K562 (cell line): ENCODE data around the gene ART1. TPM values are rescaled to one million over a fixed set of nuclear protein-coding genes. Genes with fewer than 3 reads are reported as not detected.

Source experiments
- ATAC-seq: fragments of 200-7000 bp; cut with Tn5 transposase; 3 replicates; pipeline ENCODE4 v1.9.1; 2020; ENCODE audit warnings: moderate library complexity
- BruUV-seq: library from RNA; stranded (reverse); fragments of 400-500 nt; replicated peaks from 2 replicates; lab custom pipeline; 2021; lab: Mats Ljungman, UMichigan
- CTCF ChIA-PET: fragments of 300-600 bp; formaldehyde crosslinking; extraction: SDS; loops from one replicate; lab custom pipeline; 2021; ENCODE audit warnings: low intra/inter-chr PET ratio; lab: Yijun Ruan, JAX
- POLR2A ChIA-PET: fragments of 300-600, 350-650 bp; sonication (Branson Sonifier 250); formaldehyde crosslinking; extraction: SDS; loops from one replicate; lab custom pipeline; 2021; ENCODE audit warnings: antibody characterized with exemption, inconsistent platforms; lab: Yijun Ruan, JAX
- DNase-seq, 4 experiments: peaks; one replicate each; pipeline versions ENCODE4 v3.0.0 to v3.0.0-alpha.2; 2011 to 2018; ENCODE audit warnings: low spot score in 3 of 4, mixed read lengths in 3 of 4; ENCODE audit errors: extremely low read depth in 1 of 4
- FAIRE-seq: peaks from 2 replicates; lab custom pipeline; 2011; peaks lifted over from hg19 to GRCh38; lab: Jason Lieb, UNC
- H2AFZ ChIP-seq: 2 replicates; pipeline ENCODE4 v1.6.0; 2011; ENCODE audit warnings: low read depth, low read length, control low read depth, inconsistent platforms
- H3K27ac ChIP-seq: fragments of 200-600 bp; 3 replicates; pipeline ENCODE4 v1.8.0; 2011; ENCODE audit warnings: low read depth, mild to moderate bottlenecking, control low read depth, inconsistent platforms, low read length, moderate library complexity, mixed read lengths; ENCODE audit errors: extremely low read depth
- H3K27me3 ChIP-seq, 2 experiments: fragments of 300-600 bp in 1 of 2; 2 replicates in 1 of 2; 3 replicates in 1 of 2; pipeline versions ENCODE4 v1.6.0 to v1.8.0; 2011; ENCODE audit warnings: inconsistent platforms in 2 of 2, low read length in 2 of 2, mild to moderate bottlenecking in 1 of 2, mixed read lengths in 1 of 2, moderate library complexity in 1 of 2; ENCODE audit not compliant: control insufficient read depth in 2 of 2, insufficient read depth in 2 of 2
- H3K36me3 ChIP-seq: fragments of 300-600 bp; 3 replicates; pipeline ENCODE4 v1.8.0; 2011; ENCODE audit warnings: mild to moderate bottlenecking, low read length, inconsistent platforms; ENCODE audit not compliant: control insufficient read depth, insufficient read depth
- H3K4me1 ChIP-seq, 2 experiments: fragments of 200-600 bp in 1 of 2; replicated peaks in 1 of 2; 2 replicates in 1 of 2; 3 replicates in 1 of 2; pipeline versions ENCODE4 v1.5.1 to v1.8.0; 2011; ENCODE audit warnings: inconsistent platforms in 2 of 2, low read length in 2 of 2, mild to moderate bottlenecking in 1 of 2, mixed read lengths in 1 of 2, moderate library complexity in 1 of 2; ENCODE audit not compliant: control insufficient read depth in 2 of 2, insufficient read depth in 2 of 2
- H3K4me2 ChIP-seq: 2 replicates; pipeline ENCODE4 v1.6.1; 2011; ENCODE audit warnings: low read length, control low read depth, inconsistent platforms, mixed read lengths; ENCODE audit not compliant: insufficient read depth
- H3K4me3 ChIP-seq: fragments of 200-600 bp; sonication (generic), shearing (Covaris generic); 2 replicates; pipeline ENCODE4 v1.5.1; 2016; ENCODE audit warnings: control low read depth, inconsistent platforms
- H3K79me2 ChIP-seq: fragments of 200-600 bp; 3 replicates; pipeline ENCODE4 v1.8.0; 2011; ENCODE audit warnings: low read length, inconsistent platforms; ENCODE audit not compliant: control insufficient read depth, insufficient read depth
- H3K9ac ChIP-seq, 2 experiments: 2 replicates each; pipeline versions ENCODE4 v1.6.0 to v1.6.1; 2011; ENCODE audit warnings: low read depth in 2 of 2, low read length in 2 of 2, control low read depth in 1 of 2, inconsistent platforms in 1 of 2, mild to moderate bottlenecking in 1 of 2, mixed read lengths in 1 of 2; ENCODE audit not compliant: insufficient read depth in 1 of 2
- H3K9me1 ChIP-seq: one replicate; pipeline ENCODE4 v1.6.0; 2011; ENCODE audit warnings: inconsistent platforms, mild to moderate bottlenecking, low read length, moderate library complexity; ENCODE audit not compliant: control insufficient read depth, insufficient read depth
- H3K9me3 ChIP-seq: replicated peaks from 2 replicates; pipeline ENCODE4 v1.5.1; 2011; ENCODE audit warnings: low read depth, low read length, inconsistent platforms; ENCODE audit not compliant: control insufficient read depth, insufficient read depth
- H4K20me1 ChIP-seq: replicated peaks from 2 replicates; pipeline ENCODE4 v1.6.1; 2011; ENCODE audit warnings: low read length, inconsistent platforms, mixed read lengths; ENCODE audit not compliant: control insufficient read depth, insufficient read depth
- EWSR1 ChIP-seq: fragments of 450-650 bp; IDR thresholded peaks from 2 replicates; pipeline ENCODE4 v1.6.1; 2018; ENCODE audit warnings: borderline replicate concordance, mild to moderate bottlenecking, low read depth, moderate library complexity; ENCODE audit not compliant: partially characterized antibody
- HDAC6 ChIP-seq: IDR thresholded peaks from 2 replicates; pipeline ENCODE4 v1.6.1; 2012; ENCODE audit warnings: low read depth, mild to moderate bottlenecking, control low read depth, inconsistent platforms, low read length, moderate library complexity
- HNRNPK ChIP-seq: fragments of 200-400 bp; formaldehyde crosslinking; IDR thresholded peaks from one replicate; pipeline ENCODE4 v1.6.1; 2018; ENCODE audit warnings: mild to moderate bottlenecking, low read depth, low read length; ENCODE audit not compliant: poor library complexity, severe bottlenecking
- MIER1 ChIP-seq: fragments of 450-650 bp; IDR thresholded peaks from 2 replicates; pipeline ENCODE4 v1.6.1; 2016; ENCODE audit warnings: antibody characterized with exemption, mild to moderate bottlenecking, low read depth
- PHF21A ChIP-seq: fragments of 450-650 bp; IDR thresholded peaks from 2 replicates; pipeline ENCODE4 v1.6.1; 2017; ENCODE audit warnings: low read depth, borderline replicate concordance
- POLR2G ChIP-seq: fragments of 200-400 bp; formaldehyde crosslinking; IDR thresholded peaks from 2 replicates; pipeline ENCODE4 v1.6.1; 2017; ENCODE audit warnings: low read depth, mild to moderate bottlenecking, antibody characterized with exemption, low read length, moderate library complexity
- ZNF316 ChIP-seq: fragments of 450-650 bp; IDR thresholded peaks from 2 replicates; pipeline ENCODE4 v1.6.1; 2016
- WGBS: fragments of 100-300 bp; shearing (Covaris generic); methylation state at CpG from one replicate; pipeline ENCODE4 v1.1.6; 2016; ENCODE audit warnings: low coverage, mixed read lengths; ENCODE audit not compliant: insufficient coverage; ENCODE audit errors: missing lambda C conversion rate; 5-methylcytosine and 5-hydroxymethylcytosine counted together
- in situ Hi-C: fragments of 300-500 bp; cut with MboI; formaldehyde crosslinking; loops from 4 replicates; pipeline ENCODE4 v1.15.0; 2018; ENCODE audit warnings: inconsistent platforms, mixed read lengths
- intact Hi-C: fragments of 100-400 bp; cut with micrococcal nuclease; formaldehyde crosslinking; loops from 2 replicates; pipeline ENCODE4 v1.14.2; 2022
- polyA plus RNA-seq, 8 experiments: library from polyadenylated mRNA; depleted of rRNA in 4 of 8; stranded (reverse) in 5 of 8; unstranded in 3 of 8; fragments of >200 nt; fragmentation: Nextera tagmentation in 2 of 8; fragmentation: Illumina TruSeq in 1 of 8; extraction: Ambion mirVana in 2 of 8; extraction: Trizol in 1 of 8; gene quantifications; 2 replicates each; pipeline versions ENCODE4 v1.2.1 to v1.2.3, GENCODE V29; 2011 to 2014; ENCODE audit warnings: inconsistent platforms in 1 of 8, missing spikeins in 1 of 8
- total RNA-seq, 7 experiments: library from RNA; depleted of rRNA in 6 of 7; stranded (reverse); fragments of >200 nt in 6 of 7; fragmentation: Illumina TruSeq in 2 of 7; extraction: Trizol in 2 of 7; gene quantifications; 2 replicates each; pipeline versions ENCODE4 v1.2.1 to v1.2.3, GENCODE V29; 2011 to 2021; ENCODE audit warnings: low replicate concordance in 1 of 7
- TF ChIP-seq, protein P1 (sequence below), 2 experiments: fragments of 200-800 bp in 1 of 2; sonication (Bioruptor generic) in 1 of 2; sonication (generic) in 1 of 2; formaldehyde crosslinking in 1 of 2; IDR thresholded peaks in 1 of 2; conservative IDR thresholded peaks in 1 of 2; 2 replicates each; pipeline versions ENCODE4 v1.5.0 to v1.6.1; 2016 to 2020; ENCODE audit warnings: missing compliant biosample characterization in 1 of 2, missing genetic modification characterization in 1 of 2, missing genetic modification reagents in 1 of 2
- TF ChIP-seq, protein P2 (sequence below): sonication (generic); formaldehyde crosslinking; IDR thresholded peaks from 2 replicates; pipeline ENCODE4 v1.8.0; 2022; ENCODE audit warnings: mild to moderate bottlenecking, missing genetic modification reagents
- TF ChIP-seq, protein P3 (sequence below), 2 experiments: fragments of 450-650 bp; IDR thresholded peaks; 2 replicates each; pipeline ENCODE4 v1.6.1; 2018; ENCODE audit warnings: mild to moderate bottlenecking in 2 of 2, low read depth in 1 of 2; ENCODE audit not compliant: partially characterized antibody in 2 of 2
- TF ChIP-seq, protein P4 (sequence below): sonication (generic); formaldehyde crosslinking; IDR thresholded peaks from 2 replicates; pipeline ENCODE4 v1.8.1; 2023; ENCODE audit warnings: mild to moderate bottlenecking, missing genetic modification reagents

ART1 gene
- total and polyA plus RNA-seq, 9 of the 15 experiments (the other 6 are each of a cell fraction or from before 2014, with no cell fraction given): not detected

DNA sequence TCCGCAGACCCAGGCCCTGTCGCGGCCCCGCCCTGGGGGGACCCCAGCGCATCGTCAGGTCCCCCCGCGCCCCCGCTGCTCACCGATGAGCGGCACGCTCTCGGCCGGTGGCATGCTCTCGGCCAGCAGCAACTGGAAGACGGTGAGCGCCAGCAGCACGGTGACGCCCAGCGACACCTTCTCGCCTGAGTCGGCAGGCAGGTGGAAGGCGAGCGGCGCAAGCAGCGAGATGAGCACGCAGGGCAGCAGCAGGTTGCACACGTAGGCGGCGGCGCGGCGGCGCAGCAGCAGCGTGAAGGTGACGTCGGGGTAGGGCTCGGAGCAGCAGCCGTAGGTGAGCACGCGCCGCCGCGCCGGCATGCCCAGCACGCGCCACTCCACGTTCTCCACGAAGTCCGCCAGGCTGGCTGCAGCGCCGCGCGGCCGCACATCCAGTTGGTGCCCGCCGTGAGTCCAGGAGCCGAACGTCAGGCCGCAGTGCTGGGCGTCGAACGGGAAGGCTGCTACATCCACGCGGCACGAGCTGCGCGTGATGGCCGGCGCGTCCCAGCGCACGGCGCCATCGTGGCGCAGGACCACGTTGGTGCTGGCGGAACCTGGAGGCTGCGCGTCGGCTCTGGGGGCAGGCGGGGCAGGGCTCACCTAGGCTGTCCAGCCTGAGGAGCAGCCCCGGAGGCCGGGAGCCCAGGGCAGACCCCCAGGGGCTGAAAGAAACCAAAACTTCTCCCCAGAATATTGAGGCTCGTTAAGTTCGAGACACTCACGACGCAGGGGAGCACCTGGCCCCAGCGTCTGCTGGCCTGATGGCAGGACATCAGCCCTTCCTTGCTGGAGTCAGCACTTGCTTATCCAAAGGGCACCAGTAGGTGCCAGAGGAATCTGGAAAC, 22.5 kb downstream of the ART1 start:
- FAIRE-seq (no peak), ATAC-seq (no peak), DNase-seq (no peak)
- in situ Hi-C loops (no loop called here), intact Hi-C loops (no loop called here)
- Histone ChIP-seq H3K27me3 (no peaks in the 10 kb centered on the region), H3K9ac (no peak overlapping the region; a peak in 1 of 4 replicates), H3K9me1 (no peaks in the 10 kb centered on the region), H3K9me3 (no peaks in the 10 kb centered on the region), H3K36me3 (peaks cover 34% of the 10 kb centered on the region; the same call in 1 of the 3 replicates), H3K4me1 (peaks cover 0 to 16% of the 10 kb centered on the region in 2 experiments; a peak in 2 of 5 replicates), H3K27ac (no peak overlapping the region), H3K79me2 (no peaks in the 10 kb centered on the region), H3K4me3 (no peak overlapping the region), H4K20me1 (no peaks in the 10 kb centered on the region), H2AFZ (no peak overlapping the region), H3K4me2 (no peak overlapping the region)
- ChIA-PET CTCF (no interaction called here), POLR2A (no interaction called here)
- WGBS: 96% methylated on average over 42 of the region's 89 CpGs
- BruUV-seq: no TSS peak
- TF ChIP-seq HNRNPK (no peak), PHF21A (no peak), ZNF316 (no peak), MIER1 (no peak), EWSR1 (no peak), HDAC6 (no peak), POLR2G (0 out of 2 replicates have a peak, but pooled peaks have one; percentile 19)
- TF ChIP-seq, protein P1, sequence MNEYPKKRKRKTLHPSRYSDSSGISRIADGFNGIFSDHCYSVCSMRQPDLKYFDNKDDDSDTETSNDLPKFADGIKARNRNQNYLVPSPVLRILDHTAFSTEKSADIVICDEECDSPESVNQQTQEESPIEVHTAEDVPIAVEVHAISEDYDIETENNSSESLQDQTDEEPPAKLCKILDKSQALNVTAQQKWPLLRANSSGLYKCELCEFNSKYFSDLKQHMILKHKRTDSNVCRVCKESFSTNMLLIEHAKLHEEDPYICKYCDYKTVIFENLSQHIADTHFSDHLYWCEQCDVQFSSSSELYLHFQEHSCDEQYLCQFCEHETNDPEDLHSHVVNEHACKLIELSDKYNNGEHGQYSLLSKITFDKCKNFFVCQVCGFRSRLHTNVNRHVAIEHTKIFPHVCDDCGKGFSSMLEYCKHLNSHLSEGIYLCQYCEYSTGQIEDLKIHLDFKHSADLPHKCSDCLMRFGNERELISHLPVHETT (CRISPR knock-in tag; conservative IDR thresholded peaks at IDR 0.05 in 1 of 2, IDR thresholded peaks at IDR 0.05 in 1 of 2): no peak
- TF ChIP-seq, protein P2, sequence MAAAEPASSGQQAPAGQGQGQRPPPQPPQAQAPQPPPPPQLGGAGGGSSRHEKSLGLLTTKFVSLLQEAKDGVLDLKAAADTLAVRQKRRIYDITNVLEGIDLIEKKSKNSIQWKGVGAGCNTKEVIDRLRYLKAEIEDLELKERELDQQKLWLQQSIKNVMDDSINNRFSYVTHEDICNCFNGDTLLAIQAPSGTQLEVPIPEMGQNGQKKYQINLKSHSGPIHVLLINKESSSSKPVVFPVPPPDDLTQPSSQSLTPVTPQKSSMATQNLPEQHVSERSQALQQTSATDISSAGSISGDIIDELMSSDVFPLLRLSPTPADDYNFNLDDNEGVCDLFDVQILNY (CRISPR knock-in tag): no peak
- TF ChIP-seq, protein P3, sequence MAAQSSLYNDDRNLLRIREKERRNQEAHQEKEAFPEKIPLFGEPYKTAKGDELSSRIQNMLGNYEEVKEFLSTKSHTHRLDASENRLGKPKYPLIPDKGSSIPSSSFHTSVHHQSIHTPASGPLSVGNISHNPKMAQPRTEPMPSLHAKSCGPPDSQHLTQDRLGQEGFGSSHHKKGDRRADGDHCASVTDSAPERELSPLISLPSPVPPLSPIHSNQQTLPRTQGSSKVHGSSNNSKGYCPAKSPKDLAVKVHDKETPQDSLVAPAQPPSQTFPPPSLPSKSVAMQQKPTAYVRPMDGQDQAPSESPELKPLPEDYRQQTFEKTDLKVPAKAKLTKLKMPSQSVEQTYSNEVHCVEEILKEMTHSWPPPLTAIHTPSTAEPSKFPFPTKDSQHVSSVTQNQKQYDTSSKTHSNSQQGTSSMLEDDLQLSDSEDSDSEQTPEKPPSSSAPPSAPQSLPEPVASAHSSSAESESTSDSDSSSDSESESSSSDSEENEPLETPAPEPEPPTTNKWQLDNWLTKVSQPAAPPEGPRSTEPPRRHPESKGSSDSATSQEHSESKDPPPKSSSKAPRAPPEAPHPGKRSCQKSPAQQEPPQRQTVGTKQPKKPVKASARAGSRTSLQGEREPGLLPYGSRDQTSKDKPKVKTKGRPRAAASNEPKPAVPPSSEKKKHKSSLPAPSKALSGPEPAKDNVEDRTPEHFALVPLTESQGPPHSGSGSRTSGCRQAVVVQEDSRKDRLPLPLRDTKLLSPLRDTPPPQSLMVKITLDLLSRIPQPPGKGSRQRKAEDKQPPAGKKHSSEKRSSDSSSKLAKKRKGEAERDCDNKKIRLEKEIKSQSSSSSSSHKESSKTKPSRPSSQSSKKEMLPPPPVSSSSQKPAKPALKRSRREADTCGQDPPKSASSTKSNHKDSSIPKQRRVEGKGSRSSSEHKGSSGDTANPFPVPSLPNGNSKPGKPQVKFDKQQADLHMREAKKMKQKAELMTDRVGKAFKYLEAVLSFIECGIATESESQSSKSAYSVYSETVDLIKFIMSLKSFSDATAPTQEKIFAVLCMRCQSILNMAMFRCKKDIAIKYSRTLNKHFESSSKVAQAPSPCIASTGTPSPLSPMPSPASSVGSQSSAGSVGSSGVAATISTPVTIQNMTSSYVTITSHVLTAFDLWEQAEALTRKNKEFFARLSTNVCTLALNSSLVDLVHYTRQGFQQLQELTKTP (IDR thresholded peaks at IDR 0.05; ENCODE audit: low read depth in 1 of 2, partially characterized antibody in 2 of 2): no peak
- TF ChIP-seq, protein P4, sequence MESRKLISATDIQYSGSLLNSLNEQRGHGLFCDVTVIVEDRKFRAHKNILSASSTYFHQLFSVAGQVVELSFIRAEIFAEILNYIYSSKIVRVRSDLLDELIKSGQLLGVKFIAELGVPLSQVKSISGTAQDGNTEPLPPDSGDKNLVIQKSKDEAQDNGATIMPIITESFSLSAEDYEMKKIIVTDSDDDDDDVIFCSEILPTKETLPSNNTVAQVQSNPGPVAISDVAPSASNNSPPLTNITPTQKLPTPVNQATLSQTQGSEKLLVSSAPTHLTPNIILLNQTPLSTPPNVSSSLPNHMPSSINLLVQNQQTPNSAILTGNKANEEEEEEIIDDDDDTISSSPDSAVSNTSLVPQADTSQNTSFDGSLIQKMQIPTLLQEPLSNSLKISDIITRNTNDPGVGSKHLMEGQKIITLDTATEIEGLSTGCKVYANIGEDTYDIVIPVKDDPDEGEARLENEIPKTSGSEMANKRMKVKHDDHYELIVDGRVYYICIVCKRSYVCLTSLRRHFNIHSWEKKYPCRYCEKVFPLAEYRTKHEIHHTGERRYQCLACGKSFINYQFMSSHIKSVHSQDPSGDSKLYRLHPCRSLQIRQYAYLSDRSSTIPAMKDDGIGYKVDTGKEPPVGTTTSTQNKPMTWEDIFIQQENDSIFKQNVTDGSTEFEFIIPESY (CRISPR knock-in tag): peak; percentile 54; the same call in 1 of the 2 replicates
